GM20431 (cell line): ENCODE measurements around the gene CCL23.
"Not testable (repeated sequence)": the region's sequence is repeated elsewhere in the genome, so short reads cannot be mapped to it uniquely, and the experiment has no call there.

Experiments
- in situ Hi-C: fragments of 300-500 bp; cut with MseI, MboI; formaldehyde crosslinking; loops from one replicate; pipeline ENCODE4 v1.15.0; 2020; ENCODE audit warnings: low sequenced_read_pairs; ENCODE audit not compliant: unreplicated experiment

CCL23 gene

DNA sequence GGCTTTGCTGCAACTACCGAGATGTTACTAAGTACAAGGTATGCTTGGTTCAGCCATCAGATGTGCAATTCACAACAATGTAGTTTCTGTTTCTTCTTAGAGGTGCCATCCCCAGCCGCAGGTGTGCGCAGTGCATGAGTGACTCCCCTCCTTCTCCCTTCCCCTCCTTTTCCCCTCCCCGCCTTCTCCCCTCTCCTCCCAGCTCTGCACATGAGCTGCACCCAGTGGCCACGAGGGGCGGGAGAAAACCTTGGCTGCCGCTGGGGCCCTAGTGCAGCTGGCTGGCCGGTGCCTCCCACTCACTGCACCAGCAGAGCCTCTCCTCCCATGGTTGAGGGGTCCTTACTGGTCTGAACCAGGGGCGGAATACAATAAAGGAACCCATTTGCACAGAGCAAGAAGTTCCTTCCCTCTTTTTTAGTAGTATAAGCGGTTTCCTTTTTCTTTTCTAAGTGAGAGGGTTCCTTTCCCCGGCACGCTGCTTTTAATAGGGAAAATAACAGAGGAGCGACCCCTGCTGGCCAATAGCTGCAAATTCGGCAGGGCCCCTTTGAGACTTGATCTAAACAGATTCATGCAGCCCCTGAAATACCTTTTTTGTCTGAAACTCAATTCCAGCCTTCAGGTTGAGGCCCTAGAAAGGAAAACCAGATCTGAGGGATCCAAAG lies 8.6 kb downstream of the CCL23 start:
- in situ Hi-C loops = no loop called here

GRCh38 chr17:36004594-36005108 lies 13.1 kb downstream of the CCL23 start:
- in situ Hi-C loops = no loop called here

GRCh38 chr17:36002631-36003030 lies 15.1 kb downstream of the CCL23 start:
- in situ Hi-C loops = no loop called here

- in situ Hi-C loops = no loop called here
Observed at GRCh38 chr17:36001862-36002603, 15.7 kb downstream of the CCL23 start.

GRCh38 chr17:36001110-36001771 lies 16.5 kb downstream of the CCL23 start, which contains the start of gene CCL15:
Gene CCL15, minus strand, starts transcription at chr17:36001553. Its CDS starts 61 bp downstream, at chr17:36001492.
- in situ Hi-C loops = no loop called here

- in situ Hi-C loops = no loop called here
Observed at GRCh38 chr17:36000732-36001109, 17.1 kb downstream of the CCL23 start.

DNA sequence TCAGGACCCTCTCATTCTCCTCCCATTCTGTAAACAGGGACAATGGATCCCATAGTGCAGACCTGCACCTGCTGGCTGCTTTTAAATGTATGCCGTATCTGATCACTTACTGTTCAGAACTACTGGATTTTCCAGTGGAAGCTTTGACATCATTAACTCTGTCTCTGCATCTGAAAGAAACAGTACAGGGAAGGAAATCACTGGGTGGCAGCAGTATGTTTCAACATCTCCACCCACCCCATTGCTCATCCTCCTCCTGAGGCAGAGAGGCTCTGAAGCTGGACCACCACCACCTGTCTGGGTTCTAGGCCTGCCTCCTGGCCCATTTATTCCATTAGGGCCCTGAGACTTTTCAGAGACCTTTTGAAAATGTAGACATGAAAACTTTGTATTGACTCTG lies 19.0 kb downstream of the CCL23 start:
- in situ Hi-C loops = no loop called here

GRCh38 chr17:35998018-35998545 lies 19.7 kb downstream of the CCL23 start:
- in situ Hi-C loops = no loop called here

GRCh38 chr17:35995346-35995745 lies 22.4 kb downstream of the CCL23 start:
- in situ Hi-C loops = not testable (repeated sequence)

GRCh38 chr17:35991075-35991474 lies 26.7 kb downstream of the CCL23 start:
- in situ Hi-C loops = no loop called here

DNA sequence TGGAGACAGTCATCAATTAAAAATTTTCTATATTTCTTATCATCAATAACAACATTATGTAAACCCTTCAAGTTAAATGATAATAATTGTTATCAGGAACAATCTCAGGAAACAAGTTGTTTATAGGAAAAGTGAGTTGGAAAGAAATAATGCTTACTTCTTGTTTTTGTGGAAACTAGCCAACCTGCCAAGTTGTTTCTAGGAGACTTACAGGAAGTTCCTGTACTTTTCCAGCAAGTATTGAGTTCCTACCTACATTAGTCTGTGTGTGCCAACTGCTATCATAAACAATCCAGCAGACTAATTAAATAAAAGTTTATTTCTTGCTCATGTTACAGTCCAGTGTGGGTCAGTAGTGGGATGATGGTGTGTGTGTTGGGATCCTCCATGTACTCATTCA lies 29.6 kb downstream of the CCL23 start:
- in situ Hi-C loops = no loop called here

- in situ Hi-C loops = no loop called here
Observed at GRCh38 chr17:35986643-35987042, 31.1 kb downstream of the CCL23 start, which contains the start of gene CCL14. Gene CCL14, minus strand, starts transcription at chr17:35986729. Its CDS starts 80 bp downstream, at chr17:35986649.

DNA sequence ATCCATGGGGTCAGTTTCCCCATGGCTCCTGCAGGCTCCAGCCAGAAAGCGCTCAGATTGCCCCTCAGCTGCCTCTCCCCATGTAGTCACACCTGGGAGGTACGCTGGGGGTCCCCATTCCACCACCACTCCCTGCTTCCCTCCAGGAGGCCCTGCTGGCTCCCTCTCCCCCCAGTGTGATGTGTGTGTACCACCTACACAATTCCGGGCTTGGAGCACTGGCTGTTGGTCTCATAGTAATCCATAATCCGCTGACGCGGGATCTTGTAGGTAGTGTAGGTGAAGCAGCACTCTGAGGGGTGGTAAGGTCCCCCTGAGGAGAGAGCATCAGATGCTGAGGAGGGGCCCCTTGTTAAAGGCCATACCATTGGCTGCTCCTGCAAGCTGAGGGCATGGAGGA lies 33.6 kb downstream of the CCL23 start:
- in situ Hi-C loops = no loop called here

DNA sequence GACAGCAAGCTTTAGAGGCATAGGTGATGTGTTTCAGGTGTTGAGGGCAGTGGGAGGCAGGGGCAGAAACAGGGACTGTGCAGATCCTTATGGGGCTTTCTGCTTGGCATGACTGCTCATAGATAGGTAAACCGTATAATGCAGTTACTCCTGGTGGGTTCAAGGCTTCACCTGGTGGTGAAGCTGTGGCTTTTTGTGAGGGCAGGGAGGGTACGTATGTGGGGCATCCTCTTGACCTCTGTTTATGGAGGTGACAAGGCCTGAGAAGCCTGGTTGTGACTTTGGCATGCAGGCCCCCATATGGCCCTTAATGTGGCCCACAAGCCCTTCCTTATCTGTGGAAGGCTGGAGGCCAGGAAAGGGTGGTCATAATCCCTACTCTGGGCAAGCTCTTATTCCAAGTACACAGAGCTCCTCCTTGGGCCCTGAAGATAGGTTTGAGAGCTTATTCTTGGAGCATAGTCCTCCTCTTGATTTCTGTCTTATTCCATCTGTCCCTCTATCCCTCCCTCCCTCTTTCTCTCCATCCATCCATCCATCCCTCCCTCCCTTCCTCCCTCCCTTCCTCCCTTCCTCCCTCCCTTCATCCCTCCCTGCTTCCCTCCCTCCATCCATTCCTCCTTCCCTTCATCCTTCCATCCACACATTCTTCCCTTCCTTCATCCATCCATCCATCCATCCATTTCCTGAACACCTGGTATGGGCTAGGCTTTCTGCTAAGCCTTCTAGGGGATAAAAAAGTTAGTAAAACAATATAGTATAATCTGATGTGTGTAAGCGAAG lies 35.2 kb downstream of the CCL23 start:
- in situ Hi-C loops = no loop called here

GRCh38 chr17:35981908-35982330 lies 35.9 kb downstream of the CCL23 start:
- in situ Hi-C loops = no loop called here

GRCh38 chr17:35981246-35981645 lies 36.5 kb downstream of the CCL23 start, which contains the start of gene CCL16:
Gene CCL16, minus strand, starts transcription at chr17:35981497. Its CDS starts 77 bp downstream, at chr17:35981420.
- in situ Hi-C loops = no loop called here

DNA sequence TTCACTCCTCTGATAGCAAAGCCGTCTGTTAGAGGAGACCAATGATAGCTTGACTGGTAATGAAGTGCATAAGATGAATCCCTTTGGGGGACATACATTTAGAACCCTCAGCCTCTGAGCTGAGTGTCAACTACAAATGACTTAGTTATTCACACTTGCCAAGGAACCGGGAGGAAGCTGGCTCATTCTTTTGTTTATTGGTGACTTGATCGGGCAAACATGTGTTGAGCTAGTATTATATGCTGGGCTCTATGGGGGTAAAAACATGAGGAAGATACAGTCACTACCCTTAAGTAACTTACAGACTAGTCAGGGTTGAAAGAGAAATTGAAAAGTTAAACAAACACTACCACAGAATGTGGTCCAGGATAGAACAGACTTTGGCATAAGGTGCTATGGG lies 39.4 kb downstream of the CCL23 start:
- in situ Hi-C loops = loop anchor here (10.0 kb wide), 1 partner anchor 166 kb away; no protein-coding TSS in a partner anchor

DNA sequence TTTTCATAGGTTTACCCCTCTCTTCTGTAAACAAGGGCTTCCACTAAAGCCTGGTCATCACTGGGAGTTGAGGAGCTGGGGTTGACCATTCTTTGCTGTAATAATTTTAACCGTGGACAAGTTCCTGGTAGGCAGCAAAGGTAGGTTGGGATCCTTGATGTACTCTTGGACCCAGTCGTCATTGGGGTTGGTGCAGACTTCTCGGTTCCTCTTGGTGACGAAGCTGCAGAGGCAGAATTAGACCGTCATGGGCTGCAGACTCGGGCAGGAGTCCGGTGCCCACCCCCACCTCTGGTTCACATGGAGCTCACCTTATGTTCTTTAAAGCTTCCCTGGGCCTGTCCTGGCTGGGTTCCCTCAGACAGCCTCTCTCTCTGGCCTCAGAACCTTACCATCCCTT lies 40.3 kb downstream of the CCL23 start:
- in situ Hi-C loops = loop anchor here (10.0 kb wide), 1 partner anchor 167 kb away; no protein-coding TSS in a partner anchor
